Fibroblast of skin of left quadriceps (primary cell): ENCODE results near the gene STAC.
A peak's percentile ranks its signal among the peaks of the same experiment; 100 is the strongest.
"Not testable (repeated sequence)": the region's sequence is repeated elsewhere in the genome, so short reads cannot be mapped to it uniquely, and the experiment has no call there.

Experiments used
- DNase-seq, 2 experiments: peaks; one replicate each; pipeline ENCODE4 v3.0.0-alpha.2; 2013; ENCODE audit warnings: low read depth in 2 of 2

STAC gene

DNA sequence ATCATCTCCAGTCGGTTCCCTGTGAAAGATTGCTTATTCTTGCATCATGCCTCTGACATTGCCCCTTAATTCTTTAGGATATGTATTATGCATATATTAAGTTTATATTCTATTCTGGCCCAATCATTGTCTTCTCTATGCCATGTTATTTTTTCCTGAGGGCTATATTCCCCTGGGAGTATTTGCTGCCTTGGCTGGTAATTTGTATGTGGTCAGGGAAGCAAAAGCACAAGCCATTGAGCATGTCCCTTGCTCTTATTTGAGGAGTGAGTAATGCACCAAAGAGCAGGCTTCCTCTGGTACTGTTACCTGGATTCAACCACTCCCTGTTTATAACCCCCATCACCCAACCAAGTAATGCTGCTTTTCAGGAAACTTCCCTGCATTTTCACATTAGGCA lies 36.3 kb downstream of the STAC start:
- DNase-seq: no peak

DNA sequence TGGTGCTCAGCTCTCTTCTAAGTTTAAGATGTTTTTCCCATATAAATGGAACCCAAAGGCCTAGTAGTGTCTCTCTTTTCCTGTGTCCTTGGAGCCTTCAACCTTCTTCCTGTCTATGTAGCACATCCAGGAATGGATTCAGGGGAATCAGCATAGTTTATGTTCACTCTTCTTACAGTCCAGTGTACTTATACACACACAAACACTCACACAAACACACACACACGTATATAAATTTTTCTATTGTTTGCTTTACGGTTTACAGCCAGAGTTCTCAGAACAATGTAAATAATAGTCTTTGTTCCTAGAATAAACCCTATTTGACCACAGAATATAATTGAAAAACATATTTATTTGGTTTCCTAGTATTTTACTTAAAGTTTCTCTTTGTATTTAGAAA lies 36.9 kb downstream of the STAC start:
- DNase-seq: no peak

DNA sequence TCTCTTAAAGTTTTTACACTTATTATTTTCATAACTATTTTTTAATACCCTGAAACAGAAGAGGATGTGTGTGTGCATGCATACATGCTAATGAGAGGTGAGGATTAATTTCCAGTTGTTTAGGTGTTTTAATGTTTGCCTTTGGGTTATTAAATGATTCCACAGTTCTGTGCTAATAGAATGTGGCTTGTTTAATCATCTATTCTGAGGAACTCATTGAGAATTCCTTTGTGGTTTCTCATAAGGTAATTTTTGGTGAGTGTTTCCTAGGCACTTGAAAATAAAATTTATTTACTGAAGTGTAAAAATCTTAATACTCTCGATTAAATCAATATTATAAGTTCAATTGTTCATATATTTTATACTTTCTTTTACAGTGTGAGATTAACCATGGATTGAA lies 38.0 kb downstream of the STAC start:
- DNase-seq: no peak

DNA sequence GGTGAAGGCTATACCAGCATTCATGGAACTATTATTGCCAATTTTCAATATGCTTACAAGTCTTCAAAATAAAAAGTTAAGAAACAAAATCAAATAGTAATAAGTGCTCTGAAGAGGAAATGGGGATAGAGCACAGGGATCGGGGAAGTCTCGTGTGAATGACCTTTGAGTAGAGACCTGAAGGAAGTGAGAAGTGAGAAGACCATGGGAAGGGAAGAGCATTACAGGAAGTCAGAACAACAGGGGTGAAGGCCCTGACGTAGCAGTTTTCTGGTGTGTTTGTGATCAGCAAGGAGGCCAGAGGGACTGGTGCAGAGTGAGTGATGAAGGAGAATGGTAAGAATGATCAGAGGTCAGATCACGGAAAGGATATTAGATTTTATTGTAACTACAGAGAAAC lies 48.1 kb downstream of the STAC start:
- no peak for DNase-seq

DNA sequence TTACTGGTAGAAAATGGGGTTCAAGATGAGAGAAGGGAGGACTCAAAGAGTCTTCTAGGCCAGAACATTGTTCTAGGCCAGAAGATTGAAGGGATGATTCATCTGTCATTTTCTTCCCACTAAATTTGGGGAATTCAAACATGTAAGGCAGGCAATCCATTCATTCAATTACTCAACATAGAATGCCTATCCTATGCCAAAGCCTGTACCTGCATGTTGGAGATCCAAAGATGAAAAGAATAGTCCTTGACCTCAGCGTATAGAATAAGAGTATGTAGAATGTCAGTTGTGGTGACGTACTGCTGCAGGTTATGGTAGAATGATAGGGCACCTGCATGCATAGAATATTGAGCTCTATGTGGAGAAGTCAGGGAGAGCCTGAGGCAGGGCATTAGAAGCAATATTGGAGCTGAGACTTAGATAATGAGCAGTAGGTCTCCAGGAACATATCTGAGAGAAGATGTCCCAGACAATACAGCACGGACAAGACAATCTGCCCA lies 49.7 kb downstream of the STAC start:
- no peak for DNase-seq

DNA sequence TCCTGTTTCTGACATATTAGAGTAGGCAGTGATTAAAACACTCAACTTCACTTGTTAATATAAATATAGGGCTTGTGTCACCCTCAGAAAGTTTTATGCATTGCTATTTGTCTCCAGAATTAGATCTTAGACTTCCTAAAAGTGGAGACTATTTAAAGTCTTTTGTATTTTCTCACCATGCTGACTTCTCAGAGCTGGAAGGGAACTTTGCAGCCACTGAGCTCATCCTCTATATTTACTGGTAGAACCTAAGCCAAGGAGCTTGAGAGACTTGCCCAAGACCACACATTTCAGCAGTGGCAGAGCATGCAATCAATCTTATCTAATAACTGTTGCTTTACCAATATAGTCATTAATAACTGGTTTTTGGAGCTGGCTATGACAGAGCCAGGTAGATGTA lies 53.2 kb downstream of the STAC start:
- no peak for DNase-seq

DNA sequence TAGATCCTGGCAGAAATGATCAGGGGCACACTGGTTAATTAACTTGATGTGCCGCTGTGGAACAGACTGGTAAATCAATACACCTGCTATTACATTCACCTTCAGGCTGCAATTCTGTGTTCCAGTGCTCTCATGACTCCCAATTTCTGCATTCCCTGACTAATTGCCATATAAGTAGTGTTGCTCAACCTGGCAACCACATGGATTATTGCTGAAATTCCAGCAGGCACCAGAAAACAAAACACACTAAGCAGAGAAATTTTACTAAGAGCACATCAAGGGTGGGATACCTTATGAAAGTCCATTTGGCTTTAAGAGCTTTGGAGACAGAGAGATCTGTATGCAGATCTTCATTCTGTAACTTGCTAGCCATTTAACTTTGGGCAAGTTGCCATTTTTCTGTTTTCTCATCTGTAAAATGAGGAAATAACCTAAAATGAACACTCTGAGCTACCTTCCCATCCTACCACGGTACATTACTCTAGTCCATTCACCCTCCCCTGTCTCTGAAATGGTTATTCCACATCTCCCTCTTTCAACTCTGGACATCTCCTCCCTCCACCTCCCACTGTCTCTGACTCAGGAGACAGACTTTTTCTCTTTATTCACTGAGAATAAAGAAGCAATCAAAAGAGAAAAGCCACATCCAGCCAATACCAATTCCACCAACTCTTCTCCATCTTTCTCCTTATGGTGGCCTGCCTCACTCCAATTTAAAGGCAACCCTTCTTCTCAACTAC lies 54.6 kb downstream of the STAC start:
- DNase-seq: peak; percentile 26 to 30

DNA sequence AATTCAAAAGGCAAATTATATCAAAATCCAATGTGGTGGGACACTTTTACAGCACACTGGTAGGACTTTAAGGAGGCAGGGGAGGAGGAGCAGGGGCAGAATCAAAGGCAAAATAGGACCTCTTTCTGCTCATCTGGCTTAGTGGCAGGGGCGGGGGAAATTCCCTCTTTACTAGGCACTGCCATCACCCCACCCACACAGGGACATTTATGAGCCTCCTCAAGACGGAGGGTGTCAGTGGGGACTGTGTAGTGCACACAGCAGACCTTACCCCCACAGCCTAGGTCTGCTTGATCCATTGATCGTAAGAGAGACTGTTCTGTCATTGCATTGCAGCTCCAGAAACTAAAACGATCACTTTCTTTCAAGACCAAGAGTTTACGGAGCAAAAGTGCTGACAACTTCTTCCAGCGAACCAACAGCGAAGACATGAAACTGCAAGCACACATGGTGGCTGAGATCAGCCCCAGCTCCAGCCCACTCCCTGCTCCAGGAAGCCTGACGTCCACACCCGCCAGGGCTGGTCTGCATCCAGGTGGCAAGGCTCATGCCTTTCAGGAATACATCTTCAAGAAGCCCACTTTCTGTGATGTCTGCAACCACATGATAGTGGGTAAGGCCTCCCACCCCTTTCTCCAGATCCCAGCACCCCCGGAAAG lies 62.9 kb downstream of the STAC start:
- DNase-seq: no peak

DNA sequence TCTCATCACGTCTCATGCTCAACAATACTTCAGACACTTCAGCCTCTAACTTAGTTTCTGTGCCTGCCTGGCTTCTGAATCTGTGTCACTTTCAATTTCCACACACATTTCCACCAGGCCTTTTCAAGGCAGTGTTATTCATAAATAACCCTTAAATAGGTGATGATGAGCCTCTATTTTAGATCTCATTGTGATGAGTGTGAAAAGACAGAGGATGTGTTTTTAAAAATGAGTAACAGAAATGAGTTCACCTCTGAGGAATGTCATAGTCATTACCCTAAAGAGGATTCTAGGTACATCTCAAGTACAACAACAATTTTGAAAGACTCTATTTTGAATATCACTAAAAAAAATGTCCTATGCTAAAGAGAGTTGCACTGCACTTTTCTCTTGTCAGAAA lies 64.6 kb downstream of the STAC start:
- peak; percentile 45 to 55 for DNase-seq

DNA sequence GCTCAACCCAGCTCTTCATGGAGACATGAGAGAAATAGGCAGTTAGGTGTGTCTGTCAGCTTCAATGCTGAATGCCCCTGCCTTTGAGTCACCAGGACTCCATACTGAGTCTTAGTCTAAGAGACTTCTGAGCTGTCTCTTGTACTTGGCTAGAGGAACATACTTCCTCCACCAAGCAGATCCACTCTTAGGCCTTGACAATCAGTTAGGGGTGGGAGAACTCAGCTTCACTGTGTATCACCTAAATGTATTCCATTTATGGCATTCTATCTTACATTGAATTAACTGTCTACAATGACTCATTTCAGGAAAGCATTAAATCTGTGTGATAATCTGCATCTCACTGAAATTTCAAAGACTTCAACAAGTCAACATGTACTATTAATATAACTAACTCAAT lies 66.0 kb downstream of the STAC start:
- peak; percentile 39 to 51 for DNase-seq

DNA sequence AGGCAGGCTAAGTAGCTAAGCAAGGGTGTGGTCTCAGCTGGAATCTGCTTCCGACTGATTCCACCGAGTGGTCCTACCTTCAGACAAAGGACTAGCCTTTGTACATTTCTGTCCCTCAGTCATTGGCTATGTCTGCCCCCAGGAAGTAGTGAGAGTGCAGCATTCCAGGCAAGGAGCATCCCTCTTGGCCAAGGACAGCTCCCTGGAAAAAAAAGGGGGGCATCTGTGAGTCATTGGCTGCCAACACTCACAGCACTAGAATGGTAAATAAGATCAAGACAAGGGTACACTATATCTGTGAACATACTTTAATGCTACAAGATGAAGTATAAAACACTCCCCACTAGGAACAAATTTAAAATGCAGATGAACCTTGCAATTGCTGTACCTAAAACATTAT lies 66.8 kb downstream of the STAC start:
- no peak for DNase-seq

DNA sequence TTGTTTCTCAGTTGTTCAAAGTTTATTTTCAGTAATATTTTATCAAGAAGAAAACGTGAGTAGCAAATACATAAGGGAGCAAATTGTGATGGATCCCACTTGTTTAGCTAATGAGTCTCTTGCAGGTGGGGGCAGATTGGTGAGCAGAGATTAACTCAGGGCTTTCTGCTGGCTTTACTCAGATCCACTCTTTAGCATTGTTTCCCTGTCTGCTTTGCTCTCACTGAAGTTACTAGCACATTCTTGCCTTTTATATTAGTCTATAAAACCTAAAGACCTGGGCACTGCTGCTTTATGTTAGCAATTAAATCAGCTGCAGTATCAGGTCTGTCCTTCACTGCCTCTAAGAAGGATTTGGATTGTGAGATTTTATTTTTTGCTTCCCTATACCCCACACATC lies 71.5 kb downstream of the STAC start:
- no peak for DNase-seq

DNA sequence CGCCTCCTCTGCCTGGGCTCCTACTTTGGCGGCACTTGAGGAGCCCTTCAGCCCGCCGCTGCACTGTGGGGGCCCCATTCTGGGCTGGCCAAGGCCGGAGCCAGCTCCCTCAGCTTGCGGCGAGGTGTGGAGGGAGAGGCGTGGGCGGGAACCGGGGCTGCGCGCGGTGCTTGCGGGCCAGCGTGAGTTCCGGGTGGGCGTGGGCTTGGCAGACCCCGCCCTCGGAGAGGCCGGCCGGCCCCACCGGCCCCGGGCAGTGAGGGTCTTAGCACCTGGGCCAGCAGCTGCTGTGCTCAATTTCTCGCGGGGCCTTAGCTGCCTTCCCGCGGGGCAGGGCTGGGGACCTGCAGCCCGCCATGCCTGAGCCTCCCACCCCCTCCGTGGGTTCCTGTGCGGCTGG lies 72.9 kb downstream of the STAC start:
- DNase-seq: not testable (repeated sequence)

DNA sequence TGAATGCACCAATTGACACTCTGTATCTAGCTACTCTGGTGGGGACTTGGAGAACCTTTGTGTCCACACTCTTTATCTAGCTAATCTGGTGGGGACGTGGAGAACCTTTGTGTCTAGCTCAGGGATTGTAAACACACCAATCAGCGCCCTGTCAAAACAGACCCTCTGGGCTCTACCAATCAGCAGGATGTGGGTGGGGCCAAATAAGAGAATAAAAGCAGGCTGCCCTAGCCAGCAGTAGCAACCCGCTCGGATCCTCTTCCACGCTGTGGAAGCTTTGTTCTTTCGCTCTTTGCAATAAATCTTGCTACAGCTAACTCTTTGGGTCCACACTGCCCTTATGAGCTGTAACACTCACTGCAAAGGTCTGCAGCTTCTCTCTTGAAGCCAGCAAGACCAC lies 73.6 kb downstream of the STAC start:
- not testable (repeated sequence) for DNase-seq

DNA sequence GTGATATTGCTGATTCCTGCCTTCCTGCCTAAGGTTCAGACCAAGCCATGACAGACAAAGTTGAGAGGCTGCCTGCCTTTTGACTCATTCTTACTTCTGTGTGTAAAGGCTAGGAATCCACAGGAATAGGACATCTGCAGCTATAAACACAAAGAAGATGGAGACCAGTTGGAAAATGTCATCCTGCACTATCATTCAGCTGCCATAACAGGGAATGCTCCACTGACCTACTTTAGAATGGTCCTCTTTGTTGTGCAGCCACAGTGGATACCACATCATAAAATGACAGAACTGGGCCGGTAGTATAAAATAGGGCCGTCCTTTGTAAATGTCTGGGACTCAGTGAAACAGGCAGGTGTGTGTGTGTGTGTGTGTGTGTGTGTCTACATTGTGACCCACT lies 75.1 kb downstream of the STAC start:
- no peak for DNase-seq

DNA sequence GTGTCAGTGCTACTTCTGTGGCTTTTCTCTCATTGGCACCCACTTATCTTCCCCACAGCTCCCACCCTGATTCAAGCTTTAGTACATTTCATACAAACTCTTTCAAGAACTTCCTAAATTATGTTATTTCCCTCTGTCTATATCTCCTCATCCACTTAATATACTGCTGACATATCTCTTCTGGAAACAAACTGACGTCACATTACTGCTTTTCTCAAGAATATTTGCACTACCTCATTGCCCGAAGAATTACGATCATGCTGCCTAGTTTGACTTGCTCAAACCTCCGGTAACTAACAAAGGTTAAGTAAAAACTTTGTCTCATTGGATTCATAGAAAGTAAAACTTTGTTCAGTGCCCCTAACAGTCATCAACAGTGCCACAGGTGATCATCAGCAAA lies 76.5 kb downstream of the STAC start:
- no peak for DNase-seq

DNA sequence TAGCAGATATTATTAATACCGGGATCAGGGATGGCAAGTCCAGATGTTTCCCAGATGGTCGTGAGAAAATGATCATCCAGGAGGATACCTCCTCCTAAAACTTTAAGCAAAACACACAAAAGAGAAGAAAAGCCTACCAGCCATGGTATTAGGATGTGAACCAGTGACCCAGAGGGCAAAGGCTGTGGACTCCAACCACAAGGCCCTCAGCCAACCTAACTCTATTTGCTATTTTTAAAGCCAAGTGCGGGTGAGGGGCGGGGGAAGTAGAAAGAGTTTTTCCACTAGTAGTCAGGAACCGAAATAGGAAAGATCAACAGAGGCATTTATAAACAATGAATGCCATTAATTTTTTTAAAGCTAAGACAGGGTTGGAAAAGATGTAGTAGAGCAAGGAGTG lies 77.4 kb downstream of the STAC start:
- no peak for DNase-seq

DNA sequence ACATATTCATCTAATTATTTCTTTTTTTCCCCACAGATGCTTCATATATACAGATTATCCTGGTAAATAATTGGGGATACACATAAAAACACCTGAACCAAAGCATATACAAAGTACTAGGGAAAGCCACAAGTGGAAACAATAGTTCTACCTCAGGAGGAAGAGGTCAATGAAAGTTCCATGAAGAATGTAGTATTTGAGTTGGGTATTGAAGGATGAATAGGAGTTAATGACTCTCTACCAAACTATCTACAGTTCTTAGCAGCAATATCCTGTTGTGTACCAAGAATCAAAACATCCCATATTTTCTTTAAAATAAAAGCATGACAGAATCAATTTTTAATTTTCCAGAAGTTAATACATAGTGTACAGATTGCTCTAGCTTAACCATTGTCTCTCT lies 78.9 kb downstream of the STAC start:
- no peak for DNase-seq

DNA sequence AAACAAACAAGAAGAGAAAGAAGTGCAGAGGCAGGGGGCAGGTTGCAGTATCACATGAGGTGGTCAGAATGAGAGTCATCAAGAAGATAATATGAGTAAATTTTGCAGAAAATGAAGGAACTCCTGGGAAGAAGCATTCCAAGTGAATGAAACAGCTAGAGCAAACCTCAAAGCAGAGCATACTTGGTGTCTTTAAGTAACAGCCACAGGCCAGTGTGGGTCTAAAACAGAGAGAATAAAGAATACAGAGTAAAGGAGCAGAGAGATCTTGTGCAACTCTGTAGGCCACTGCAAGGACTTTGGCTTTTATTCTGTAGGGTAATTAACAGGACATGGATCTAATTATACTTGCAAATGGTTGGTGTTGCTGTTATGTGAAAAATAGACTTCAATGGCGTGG lies 81.3 kb downstream of the STAC start:
- DNase-seq: peak; percentile 53 to 55

DNA sequence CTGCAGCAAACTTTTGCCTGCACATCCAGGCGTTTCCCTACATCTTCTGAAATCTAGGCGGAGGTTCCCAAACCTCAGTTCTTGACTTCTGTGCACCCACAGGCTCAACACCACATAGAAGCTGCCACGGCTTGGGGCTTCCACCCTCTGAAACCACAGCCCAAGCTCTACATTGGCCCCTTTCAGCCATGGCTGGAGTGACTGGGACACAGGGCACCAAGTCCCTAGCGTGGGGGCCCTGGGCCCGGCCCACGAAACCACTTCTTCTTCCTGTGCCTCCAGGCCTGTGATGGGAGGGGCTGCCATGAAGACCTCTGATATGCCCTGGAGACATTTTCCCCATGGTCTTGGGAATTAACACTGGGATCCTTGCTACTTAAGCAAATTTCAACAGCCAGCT lies 91.7 kb downstream of the STAC start:
- not testable (repeated sequence) for DNase-seq

DNA sequence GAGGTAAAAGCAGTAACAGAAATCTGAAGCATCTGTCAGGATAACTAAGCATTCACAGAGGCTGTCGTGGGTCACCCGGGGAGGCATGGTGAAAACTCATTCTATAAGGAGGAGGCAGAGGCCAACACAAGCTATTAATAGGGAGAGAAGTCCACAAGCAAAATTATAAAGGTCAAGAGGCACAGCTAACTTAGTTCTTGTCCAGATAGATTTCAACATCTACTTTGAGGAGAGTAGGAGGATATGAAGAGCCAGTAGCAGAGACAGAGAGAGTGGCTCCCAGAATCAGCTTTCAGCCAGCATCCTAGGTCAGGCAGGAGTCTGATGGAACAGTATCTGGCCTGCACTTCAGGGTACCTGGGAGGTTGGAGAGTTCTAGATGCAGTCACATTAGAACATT lies 95.3 kb downstream of the STAC start:
- no peak for DNase-seq

DNA sequence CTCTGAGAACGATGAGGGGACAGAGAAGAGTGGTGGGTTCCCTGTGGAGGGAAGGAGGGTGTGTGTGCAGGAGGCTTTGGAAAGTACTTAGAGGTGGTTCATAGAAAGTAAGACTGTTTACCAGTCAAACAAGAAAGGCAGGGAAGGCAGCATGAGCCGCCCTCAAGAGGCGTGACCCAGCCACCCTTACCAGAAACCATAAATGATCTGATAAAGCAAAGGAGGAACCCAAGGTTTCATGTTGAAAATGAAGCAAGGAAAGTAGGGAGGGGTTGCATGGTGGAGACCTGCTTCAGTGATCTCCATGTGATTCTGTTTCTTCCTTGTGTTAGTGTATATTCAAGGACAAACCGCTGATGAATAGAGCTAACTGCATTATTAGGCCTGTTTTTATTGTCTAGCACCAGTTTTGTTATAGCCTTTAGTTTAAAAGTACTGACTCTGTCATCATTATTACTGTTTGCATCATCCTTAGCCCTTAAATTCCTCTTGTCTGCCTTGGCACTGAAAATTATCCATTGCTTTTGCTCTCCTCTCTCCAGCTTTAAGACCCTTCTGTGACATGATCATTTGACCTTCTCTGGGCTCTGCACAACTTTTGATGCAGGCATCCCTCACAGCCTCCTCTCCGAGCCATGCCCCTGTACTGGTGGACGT lies 96.1 kb downstream of the STAC start:
- no peak for DNase-seq

DNA sequence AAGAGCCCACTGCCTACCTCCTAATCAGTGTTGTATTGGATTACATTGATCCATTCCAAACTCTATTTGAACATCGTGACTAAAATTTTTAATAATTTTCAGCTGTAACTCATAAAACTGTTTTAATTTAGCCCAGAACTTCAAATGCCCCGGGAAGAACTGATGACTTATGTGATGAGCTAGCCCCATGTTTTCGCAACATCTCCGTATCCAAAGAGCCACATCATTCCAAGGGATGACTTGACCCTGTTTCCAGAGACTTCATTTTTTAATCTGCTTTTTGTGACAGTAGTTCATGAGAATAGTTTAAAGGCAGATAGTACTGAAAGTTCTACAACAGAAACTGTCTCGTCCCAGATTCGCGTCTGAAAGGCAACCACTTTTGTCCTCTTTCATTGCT lies 97.4 kb downstream of the STAC start:
- peak; percentile 69 to 74 for DNase-seq
